Heart left ventricle (tissue), 13 donors: Measurements from ENCODE around the gene WDTC1.

ENCODE experiments used
- CTCF ChIP-seq, 12 donors: fragments of 200-600 bp; sonication (generic) in 4 of 12; IDR thresholded peaks; one replicate each; pipeline versions ENCODE4 v1.5.0 to v1.8.0; 2018 to 2022; ENCODE audit warnings: antibody characterized with exemption in 12 of 12, mild to moderate bottlenecking in 5 of 12
- POLR2A ChIP-seq, 2 donors: fragments of 450-650 bp; IDR thresholded peaks; one replicate each; pipeline ENCODE4 v1.6.1; 2017; ENCODE audit warnings: antibody characterized with exemption in 2 of 2, mild to moderate bottlenecking in 2 of 2, moderate library complexity in 2 of 2
- donor health status: ischemic (EF 13 %, LVEDD 7.1; RV severe dilation, severe dysfunction).
- donor health status: DM: no; HTN: yes; CAD: no.
- donor health status: DM: no; HTN: no; CAD: no.
- donor health status: ischemic (EF 25% LVEDD 6.9; RV normal size, moderate dysfunction).
- donor health status: ischemic (EF 25% LVEDD 5.7; RV mildly dilated, moderate dysfunction).
- donor health status: ischemic (EF 35%, LVEDD 5.7; RV mildly dilated, moderate dysfunction).
- donor health status: nonischemic (EF 11% LVEDD 7.7; RV severe dilation, severe dysfunction).
- donor health status: DM: yes; HTN: yes; CAD: no.
- donor health status: PGD.
- donor health status: ischemic (EF 29% LVEDD 5.4; RV normal size, mild dysfunction).
- donor health status: nonischemic (EF 23%, LVEDD 6.1; RV moderate dilation, normal function).

GRCh38 chr1:27299385-27300271 is 65.2 kb downstream of the WDTC1 start:
- TF ChIP-seq POLR2A (IDR thresholded peaks at IDR 0.05) (no peak), CTCF (IDR thresholded peaks at IDR 0.05) (no peak)
